Vagina (tissue), 2 donors: ENCODE measurements around the gene GNG2.

Experiments used
- CTCF ChIP-seq, 3 experiments: fragments of 450-650 bp in 2 of 3; fragments of 200-600 bp in 1 of 3; sonication (generic) in 1 of 3; IDR thresholded peaks; one replicate each; pipeline ENCODE4 v1.5.1; 2017 to 2019; ENCODE audit warnings: antibody characterized with exemption in 3 of 3, mild to moderate bottlenecking in 2 of 3, moderate library complexity in 2 of 3
- POLR2A ChIP-seq, 2 donors: fragments of 450-650 bp; IDR thresholded peaks; one replicate each; pipeline ENCODE4 v1.6.1; 2017; ENCODE audit warnings: antibody characterized with exemption in 2 of 2, mild to moderate bottlenecking in 2 of 2, moderate library complexity in 2 of 2

- TF ChIP-seq CTCF (IDR thresholded peaks at IDR 0.05) (no peak), POLR2A (IDR thresholded peaks at IDR 0.05) (no peak)
These were observed 20.6 kb downstream of the GNG2 start for GRCh38 chr14:51880835-51881580.
